Small intestine (tissue), 7 donors: ENCODE measurements around the gene EID2B. TPM values are rescaled to one million over a fixed set of nuclear protein-coding genes. Genes with fewer than 3 reads are reported as not detected.

Experiments
- DNase-seq, 2 donors: peaks; one replicate each; pipeline versions ENCODE4 v3.0.0 to v3.0.0-alpha.2; 2013
- FAIRE-seq: peaks from 2 replicates; lab custom pipeline; 2012; peaks lifted over from hg19 to GRCh38; lab: Jason Lieb, UNC
- H3K27ac ChIP-seq, 3 donors: one replicate each; pipeline ENCODE4 v1.5.1; 2013; ENCODE audit warnings: low read length in 2 of 3, mild to moderate bottlenecking in 2 of 3, control low read depth in 1 of 3, inconsistent platforms in 1 of 3, low read depth in 1 of 3, moderate library complexity in 1 of 3
- H3K27me3 ChIP-seq, 3 donors: one replicate each; pipeline ENCODE4 v1.6.1; 2013; ENCODE audit warnings: low read length in 3 of 3, inconsistent platforms in 1 of 3; ENCODE audit not compliant: control insufficient read depth in 3 of 3, insufficient read depth in 3 of 3
- H3K36me3 ChIP-seq, 3 donors: one replicate each; pipeline ENCODE4 v1.6.1; 2013; ENCODE audit warnings: low read length in 3 of 3, inconsistent platforms in 1 of 3, low read depth in 1 of 3, mild to moderate bottlenecking in 1 of 3, moderate library complexity in 1 of 3; ENCODE audit not compliant: control insufficient read depth in 3 of 3, insufficient read depth in 2 of 3
- H3K4me1 ChIP-seq, 3 donors: one replicate each; pipeline ENCODE4 v1.6.1; 2013; ENCODE audit warnings: low read length in 2 of 3, inconsistent platforms in 1 of 3, low read depth in 1 of 3, mild to moderate bottlenecking in 1 of 3, moderate library complexity in 1 of 3; ENCODE audit not compliant: control insufficient read depth in 3 of 3, insufficient read depth in 2 of 3
- H3K4me3 ChIP-seq, 3 donors: one replicate each; pipeline ENCODE4 v1.5.1; 2013; ENCODE audit warnings: low read length in 3 of 3, control low read depth in 1 of 3, inconsistent platforms in 1 of 3, low read depth in 1 of 3, mild to moderate bottlenecking in 1 of 3, moderate library complexity in 1 of 3
- H3K9me3 ChIP-seq, 2 donors: one replicate each; pipeline ENCODE4 v1.6.1; 2013; ENCODE audit warnings: low read depth in 1 of 2, low read length in 1 of 2; ENCODE audit not compliant: control insufficient read depth in 2 of 2, insufficient read depth in 1 of 2
- WGBS, 3 donors: extraction: QIAGEN DNeasy Blood & Tissue Kit; methylation state at CpG; one replicate each; pipeline ENCODE4 v1.1.7; 2013; 5-methylcytosine and 5-hydroxymethylcytosine counted together
- polyA plus RNA-seq, 4 donors: library from polyadenylated mRNA; stranded (reverse) in 3 of 4; unstranded in 1 of 4; fragments of 200-250 nt in 3 of 4; fragments of 120-200 nt in 1 of 4; gene quantifications; one replicate each; pipeline versions ENCODE4 v1.2.1 to v1.2.3, GENCODE V29; 2013
- donor health status: healthy with polysubstance abuse.
- donor health status: control.
- donor health status: control.
- donor health status: Bipolar disorder and iron deficiency.
- donor health status: healthy.

EID2B gene
- polyA plus RNA-seq, 4 donors = 0.81 to 2.0 (median 0.99) TPM; not detected in 1

- Histone ChIP-seq H3K4me3 (no peak overlapping the region), H3K4me1 (peaks cover 0 to 8% (median 0%) of the 10 kb centered on the region in 3 donors), H3K36me3 (no peaks in the 10 kb centered on the region), H3K9me3 (peaks cover 0 to 4% of the 10 kb centered on the region in 2 donors), H3K27ac (no peak overlapping the region), H3K27me3 (peaks cover 3 to 80% (median 21%) of the 10 kb centered on the region in 3 donors)
- WGBS, 3 donors = 34 to 49% (median 35%) methylated on average over 4 of the region's 4 CpGs
- FAIRE-seq (no peak), DNase-seq (no peak)
These were observed 32.1 kb downstream of the EID2B start for GRCh38 chr19:39500543-39500942.

GRCh38 chr19:39499932-39500331 is 32.7 kb downstream of the EID2B start:
- peaks cover 3 to 76% (median 19%) of the 10 kb centered on the region in 3 donors for H3K27me3 ChIP-seq
- no peaks in the 10 kb centered on the region for H3K36me3 ChIP-seq
- no peak overlapping the region for H3K4me3 ChIP-seq
- peaks cover 0 to 8% (median 0%) of the 10 kb centered on the region in 3 donors for H3K4me1 ChIP-seq
- H3K27ac ChIP-seq = no peak overlapping the region
- FAIRE-seq (no peak), DNase-seq (no peak)
- 80 to 83% (median 81%) methylated on average over 8 of the region's 8 CpGs for WGBS, 3 donors
- peaks cover 0 to 4% of the 10 kb centered on the region in 2 donors for H3K9me3 ChIP-seq

- no peak within 1 kb of the TSS for H3K4me3 ChIP-seq
- peaks cover 0 to 4% of the 10 kb centered on the region in 2 donors for H3K9me3 ChIP-seq
- 1 to 3% (median 3%) methylated on average over 36 to 60 of the region's 60 CpGs for WGBS, 3 donors
- FAIRE-seq (no peak), DNase-seq (peak in 1 of 2 donors; percentile 46)
- H3K27me3 ChIP-seq = peaks cover 3 to 68% (median 19%) of the 10 kb centered on the region in 3 donors
- H3K27ac ChIP-seq = no peak within 1 kb of the TSS
- peaks cover 0 to 8% (median 0%) of the 10 kb centered on the region in 3 donors for H3K4me1 ChIP-seq
- H3K36me3 ChIP-seq = no peaks in the 10 kb centered on the region
These were observed 33.6 kb downstream of the EID2B start, which contains the start of gene DLL3 for GRCh38 chr19:39498798-39499642. Gene DLL3 (plus strand): TSS chr19:39498947. CDS start chr19:39498975, 28 bp downstream.

DNA sequence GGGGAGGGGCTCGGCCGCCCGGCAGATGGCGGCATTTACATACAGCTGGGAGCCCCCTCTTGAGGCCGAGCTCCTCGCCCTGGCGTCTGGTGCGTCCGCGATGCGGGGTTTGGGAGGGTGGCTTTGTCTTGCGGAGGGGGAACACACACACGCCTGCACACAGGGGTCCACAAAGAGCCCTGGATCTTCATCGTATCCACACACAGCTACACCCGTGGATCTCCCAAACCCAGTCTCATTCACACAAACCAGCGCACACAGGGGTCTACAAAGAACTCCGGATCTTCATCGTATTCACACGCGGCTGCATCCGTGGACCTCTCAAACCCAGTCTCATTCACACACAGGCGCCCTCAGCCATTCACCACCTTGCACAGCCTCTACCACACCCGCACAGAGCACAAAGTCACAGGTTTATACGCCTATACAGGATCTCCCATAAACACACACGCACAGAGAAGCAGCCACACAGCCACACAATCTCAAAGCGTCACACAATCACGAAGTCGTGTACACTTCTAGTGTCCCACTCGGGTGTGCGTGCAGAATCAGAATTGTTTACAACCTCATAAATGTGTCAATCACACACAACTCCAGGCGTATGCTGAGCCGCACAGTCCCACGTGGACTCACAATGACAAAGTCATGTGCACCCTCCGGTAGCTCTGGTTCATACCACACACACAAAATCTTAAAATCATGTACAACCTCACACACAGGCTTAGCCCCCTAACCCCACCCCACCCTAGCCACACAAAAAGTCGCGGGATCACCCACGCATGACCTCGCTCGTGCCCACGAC is 34.5 kb downstream of the EID2B start:
- Histone ChIP-seq H3K4me3 (no peak overlapping the region), H3K4me1 (peaks cover 0 to 8% (median 0%) of the 10 kb centered on the region in 3 donors), H3K36me3 (no peaks in the 10 kb centered on the region), H3K27ac (no peak overlapping the region), H3K9me3 (peaks cover 0 to 4% of the 10 kb centered on the region in 2 donors), H3K27me3 (peaks cover 3 to 60% (median 18%) of the 10 kb centered on the region in 3 donors)
- WGBS, 3 donors = 1 to 2% (median 1%) methylated on average over 40 of the region's 40 CpGs
- DNase-seq = peak; percentile 18 to 59
- no peak for FAIRE-seq

- WGBS, 3 donors = 0 to 3% (median 0%) methylated on average over 6 to 7 of the region's 7 CpGs
- no peaks in the 10 kb centered on the region for H3K36me3 ChIP-seq
- H3K27ac ChIP-seq = no peak overlapping the region
- H3K4me1 ChIP-seq = peaks cover 0 to 8% (median 0%) of the 10 kb centered on the region in 3 donors
- DNase-seq (no peak), FAIRE-seq (no peak)
- no peak overlapping the region for H3K4me3 ChIP-seq
- H3K27me3 ChIP-seq = peaks cover 3 to 56% (median 17%) of the 10 kb centered on the region in 3 donors
- H3K9me3 ChIP-seq = peaks cover 0 to 4% of the 10 kb centered on the region in 2 donors
These were observed 35.0 kb downstream of the EID2B start for GRCh38 chr19:39497701-39497995.

GRCh38 chr19:39496063-39496462 is 36.6 kb downstream of the EID2B start:
- no peak for FAIRE-seq
- Histone ChIP-seq H3K4me3 (no peak overlapping the region), H3K36me3 (peaks cover 0 to 9% (median under 1%) of the 10 kb centered on the region in 3 donors), H3K9me3 (no peaks in the 10 kb centered on the region), H3K27me3 (peaks cover 3 to 45% (median 17%) of the 10 kb centered on the region in 3 donors), H3K27ac (no peak overlapping the region), H3K4me1 (peaks cover 0 to 8% (median 0%) of the 10 kb centered on the region in 3 donors)
- WGBS, 3 donors = 83 to 88% (median 87%) methylated on average over 5 of the region's 5 CpGs
- no peak for DNase-seq

DNA sequence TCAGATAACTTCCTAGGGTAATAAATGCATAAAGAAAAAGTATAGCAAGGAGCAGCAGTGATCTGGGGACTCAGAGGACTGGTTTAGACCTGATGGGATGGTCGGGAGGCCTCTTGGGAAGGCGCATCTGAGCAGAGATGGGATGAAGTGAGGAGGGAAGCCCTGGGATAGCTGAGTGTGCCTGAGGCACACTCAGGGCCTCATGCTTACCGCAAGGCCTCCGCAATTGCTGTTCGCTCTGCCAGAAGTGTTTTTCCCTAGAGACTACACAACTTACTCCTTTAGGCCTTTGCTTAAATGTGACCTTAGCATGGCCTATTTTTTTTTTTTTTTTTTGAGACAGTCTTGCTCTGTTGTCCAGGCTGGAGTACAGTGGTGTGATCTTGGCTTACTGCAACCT is 38.0 kb downstream of the EID2B start:
- DNase-seq (no peak), FAIRE-seq (no peak)
- H3K4me1 ChIP-seq = peaks cover 0 to 8% (median 0%) of the 10 kb centered on the region in 3 donors
- H3K27ac ChIP-seq = no peak overlapping the region
- no peaks in the 10 kb centered on the region for H3K9me3 ChIP-seq
- no peak overlapping the region for H3K4me3 ChIP-seq
- WGBS, 3 donors = 80 to 88% (median 82%) methylated on average over 5 of the region's 5 CpGs
- H3K27me3 ChIP-seq = peaks cover 3 to 32% (median 13%) of the 10 kb centered on the region in 3 donors
- H3K36me3 ChIP-seq = peaks cover 2 to 21% (median 3%) of the 10 kb centered on the region in 3 donors

DNA sequence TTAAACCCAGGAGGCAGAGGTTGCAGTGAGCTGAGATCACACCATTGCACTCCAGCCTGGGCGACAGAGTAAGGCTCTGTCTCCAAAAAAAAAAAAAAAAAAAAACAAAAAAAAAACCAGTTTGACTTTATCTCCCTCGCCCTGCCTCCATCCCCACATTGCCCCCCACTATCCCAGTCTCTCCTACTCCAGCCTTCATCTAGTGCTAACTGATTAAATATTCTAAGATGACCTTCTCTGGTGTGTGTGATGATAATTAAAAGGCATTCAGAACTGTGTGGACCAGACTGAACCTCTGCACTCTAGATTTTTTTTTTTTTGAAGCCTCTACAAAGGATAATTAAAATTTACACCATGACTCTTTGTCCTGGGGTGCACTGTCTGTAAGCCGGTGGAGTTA is 39.9 kb downstream of the EID2B start:
- Histone ChIP-seq H3K4me1 (peaks cover 0 to 3% (median 0%) of the 10 kb centered on the region in 3 donors), H3K9me3 (no peaks in the 10 kb centered on the region), H3K27me3 (peaks cover 0 to 13% (median 2%) of the 10 kb centered on the region in 3 donors), H3K4me3 (no peak overlapping the region), H3K27ac (no peak overlapping the region), H3K36me3 (peaks cover 10 to 40% (median 17%) of the 10 kb centered on the region in 3 donors)
- DNase-seq = no peak
- FAIRE-seq = no peak
- WGBS, 3 donors = 75 to 83% (median 79%) methylated on average over 2 to 3 of the region's 3 CpGs
